Pancreas (tissue), 10 donors: ENCODE data around the gene WWC2. TPM values are rescaled to one million over a fixed set of nuclear protein-coding genes. Genes with fewer than 3 reads are reported as not detected.

Experiments used
- ATAC-seq, 4 donors: fragments of 200-7000 bp; cut with Tn5 transposase; one replicate each; pipeline versions ENCODE4 v1.8.0 to v1.9.1; 2020; ENCODE audit warnings: mild to moderate bottlenecking in 4 of 4, moderate library complexity in 4 of 4
- DNase-seq, 6 donors: peaks; one replicate each; pipeline ENCODE4 v3.0.0-alpha.2; 2020
- FAIRE-seq: peaks from 2 replicates; lab custom pipeline; 2012; peaks lifted over from hg19 to GRCh38; lab: Jason Lieb, UNC
- H3K27ac ChIP-seq, 4 donors: fragments of 200-600 bp; sonication (generic); 1 replicate in 3 of 4; 2 replicates in 1 of 4; pipeline versions ENCODE4 v1.5.0 to v1.8.0; 2020
- H3K27me3 ChIP-seq, 4 donors: fragments of 200-600 bp; one replicate each; pipeline ENCODE4 v1.8.0; 2021
- H3K36me3 ChIP-seq, 3 donors: fragments of 200-600 bp; sonication (generic) in 1 of 3; one replicate each; pipeline versions ENCODE4 v1.5.0 to v1.8.0; 2020 to 2021
- H3K4me1 ChIP-seq, 3 donors: fragments of 200-600 bp; one replicate each; pipeline ENCODE4 v1.8.0; 2021
- H3K4me3 ChIP-seq, 4 donors: fragments of 200-600 bp; sonication (generic) in 2 of 4; one replicate each; pipeline versions ENCODE4 v1.5.0 to v1.8.0; 2020 to 2021
- H3K9me3 ChIP-seq, 4 donors: fragments of 200-600 bp; one replicate each; pipeline ENCODE4 v1.8.0; 2021
- CTCF ChIP-seq, 4 donors: fragments of 200-600 bp; sonication (generic) in 3 of 4; IDR thresholded peaks; one replicate each; pipeline versions ENCODE4 v1.5.0 to v1.8.0; 2021; ENCODE audit warnings: antibody characterized with exemption in 4 of 4
- WGBS, 2 donors: extraction: QIAGEN DNeasy Blood & Tissue Kit; methylation state at CpG; one replicate each; pipeline ENCODE4 v1.1.7; 2013; 5-methylcytosine and 5-hydroxymethylcytosine counted together
- intact Hi-C, 3 donors: fragments of 100-400 bp; cut with DNase I; formaldehyde crosslinking; loops; one replicate each; pipeline versions ENCODE4 v1.11.1 to v1.14.2; 2022
- polyA plus RNA-seq, 2 donors: library from polyadenylated mRNA; stranded (reverse); fragments of 200-250 nt; gene quantifications; one replicate each; pipeline ENCODE4 v1.2.3, GENCODE V29; 2013
- total RNA-seq, 6 donors: library from RNA; stranded (reverse); fragmentation: NEBNext Ultra II Directional in 4 of 6; extraction: Animal tissue kit (Norgen Biotek cat#: 25700) in 4 of 6; gene quantifications; one replicate each; pipeline versions ENCODE4 v1.2.1 to v1.2.4, GENCODE V29; 2021 to 2023
- donor health status: healthy with polysubstance abuse.
- donor health status: DM: no; HTN: no; CAD: no; lungs with moderate emphysema.
- donor health status: DM: no; HTN: no; CAD: no.
- donor health status: control.
- donor health status: control.
- donor health status: Bipolar disorder and iron deficiency.
- donor health status: DM: yes; HTN: yes; CAD: no.
- donor health status: DM: no; HTN: no; CAD: no.
- donor health status: DM: no; HTN: no; CAD: no.
- donor health status: DM: yes; HTN: yes; CAD: no.

WWC2 gene
- total and polyA plus RNA-seq, 8 donors: 4.4 to 27.5 (median 16.9) TPM

- peaks cover 0 to 3% (median 0%) of the 10 kb centered on the region in 3 donors for H3K4me1 ChIP-seq
- TF ChIP-seq CTCF (IDR thresholded peaks at IDR 0.05): no peak
- intact Hi-C loops: no loop called here
- FAIRE-seq: no peak
- no peaks in the 10 kb centered on the region for H3K9me3 ChIP-seq
- no peak overlapping the region for H3K27ac ChIP-seq
- WGBS, 2 donors: 96 to 97% methylated on average over 4 of the region's 4 CpGs
- no peak for DNase-seq
- no peak for ATAC-seq
- no peaks in the 10 kb centered on the region for H3K36me3 ChIP-seq
- no peak overlapping the region for H3K4me3 ChIP-seq
- H3K27me3 ChIP-seq: no peaks in the 10 kb centered on the region
These were observed 115.9 kb downstream of the WWC2 start for GRCh38 chr4:183214912-183215488.

- FAIRE-seq: no peak
- DNase-seq: no peak
- Histone ChIP-seq H3K4me1 (no peaks in the 10 kb centered on the region), H3K27me3 (no peaks in the 10 kb centered on the region), H3K4me3 (no peak overlapping the region), H3K27ac (no peak overlapping the region), H3K36me3 (no peaks in the 10 kb centered on the region), H3K9me3 (no peaks in the 10 kb centered on the region)
- no peak for TF ChIP-seq CTCF (IDR thresholded peaks at IDR 0.05)
- intact Hi-C loops: no loop called here
- 95 to 97% methylated on average over 4 of the region's 4 CpGs for WGBS, 2 donors
- ATAC-seq: no peak
These were observed 121.2 kb downstream of the WWC2 start for GRCh38 chr4:183220236-183220635.

- Histone ChIP-seq H3K27ac (no peak overlapping the region), H3K4me3 (no peak overlapping the region), H3K36me3 (no peaks in the 10 kb centered on the region), H3K4me1 (no peaks in the 10 kb centered on the region), H3K27me3 (no peaks in the 10 kb centered on the region), H3K9me3 (no peaks in the 10 kb centered on the region)
- ATAC-seq: peak; percentile 37 to 69 (median 58)
- intact Hi-C loops: no loop called here
- 59 to 72% methylated on average over 3 of the region's 3 CpGs for WGBS, 2 donors
- no peak for TF ChIP-seq CTCF (IDR thresholded peaks at IDR 0.05)
- no peak for FAIRE-seq
- DNase-seq: no peak
These were observed 124.0 kb downstream of the WWC2 start for GRCh38 chr4:183223053-183223452.

GRCh38 chr4:183229397-183229796 is 130.3 kb downstream of the WWC2 start:
- no peak for TF ChIP-seq CTCF (IDR thresholded peaks at IDR 0.05)
- H3K27ac ChIP-seq: no peak overlapping the region
- ATAC-seq (no peak), DNase-seq (no peak), FAIRE-seq (no peak)
- no peaks in the 10 kb centered on the region for H3K9me3 ChIP-seq
- no peaks in the 10 kb centered on the region for H3K27me3 ChIP-seq
- H3K36me3 ChIP-seq: peaks cover 0 to 3% (median 0%) of the 10 kb centered on the region in 3 donors
- intact Hi-C loops: no loop called here
- H3K4me3 ChIP-seq: no peak overlapping the region
- H3K4me1 ChIP-seq: no peaks in the 10 kb centered on the region

- Histone ChIP-seq H3K9me3 (no peaks in the 10 kb centered on the region), H3K27me3 (no peaks in the 10 kb centered on the region), H3K27ac (peak overlapping the region; percentile 66 to 77 (median 72)), H3K4me3 (peak overlapping the region in 1 of 4 donors; percentile 10), H3K36me3 (no peaks in the 10 kb centered on the region), H3K4me1 (peaks cover 26 to 43% (median 30%) of the 10 kb centered on the region in 3 donors)
- no peak for FAIRE-seq
- WGBS, 2 donors: 24 to 27% methylated on average over 15 of the region's 15 CpGs
- no peak for TF ChIP-seq CTCF (IDR thresholded peaks at IDR 0.05)
- peak; percentile 66 to 78 (median 74) for ATAC-seq
- DNase-seq: peak in 4 of 6 donors; percentile 38 to 47 (median 42)
- intact Hi-C loops: no loop called here
These were observed 141.7 kb downstream of the WWC2 start for GRCh38 chr4:183240581-183241321.
